GM12878 (cell line): Measurements from ENCODE around the gene SLC39A11. TPM values are rescaled to one million over a fixed set of nuclear protein-coding genes. Genes with fewer than 3 reads are reported as not detected.

Source experiments
- ATAC-seq: fragments of 200-7000 bp; cut with Tn5 transposase; 3 replicates; pipeline ENCODE4 v1.9.1; 2020; ENCODE audit warnings: mild to moderate bottlenecking, moderate library complexity
- BruUV-seq: library from RNA; stranded (reverse); fragments of 400-500 nt; replicated peaks from 2 replicates; lab custom pipeline; 2021; lab: Mats Ljungman, UMichigan
- CTCF ChIA-PET: fragments of 300-600 bp; sonication (Branson Sonifier 250); formaldehyde crosslinking; extraction: SDS; loops from one replicate; lab custom pipeline; 2021; ENCODE audit warnings: inconsistent platforms; lab: Yijun Ruan, JAX
- POLR2A ChIA-PET: fragments of 350-600 bp; formaldehyde crosslinking; extraction: SDS; loops from one replicate; lab custom pipeline; 2021; ENCODE audit warnings: inconsistent platforms; lab: Charles Lee
- RAD21 ChIA-PET: fragments of 300-600 bp; sonication (Branson Sonifier 250); formaldehyde crosslinking; loops from one replicate; lab custom pipeline; 2023; ENCODE audit warnings: antibody characterized with exemption; ENCODE audit not compliant: unreplicated experiment; lab: Charles Lee
- SMC1A ChIA-PET: fragments of 300-600 bp; sonication (Branson Sonifier 250); formaldehyde crosslinking; loops from one replicate; lab custom pipeline; 2023; ENCODE audit not compliant: unreplicated experiment, uncharacterized antibody; lab: Charles Lee
- DNase-seq: peaks from one replicate; pipeline ENCODE4 v3.0.0-alpha.2; 2011; ENCODE audit warnings: low read depth, low spot score
- FAIRE-seq: peaks from 3 replicates; lab custom pipeline; 2011; peaks lifted over from hg19 to GRCh38; lab: Jason Lieb, UNC
- H2AFZ ChIP-seq: 2 replicates; pipeline ENCODE4 v1.6.0; 2011; ENCODE audit warnings: low read depth, low read length, control low read depth; ENCODE audit not compliant: control insufficient read depth
- H3K27ac ChIP-seq: 2 replicates; pipeline ENCODE4 v1.5.1; 2011; ENCODE audit warnings: control low read depth; ENCODE audit not compliant: control insufficient read depth, insufficient read depth
- H3K27me3 ChIP-seq, 2 experiments: replicated peaks in 1 of 2; 2 replicates each; pipeline versions ENCODE4 v1.6.0 to v1.6.1; 2011; ENCODE audit warnings: low read length in 1 of 2; ENCODE audit not compliant: control insufficient read depth in 2 of 2, insufficient read depth in 2 of 2
- H3K36me3 ChIP-seq, 2 experiments: 2 replicates each; pipeline ENCODE4 v1.5.1; 2011; ENCODE audit warnings: low read length in 1 of 2; ENCODE audit not compliant: control insufficient read depth in 2 of 2, insufficient read depth in 2 of 2
- H3K4me1 ChIP-seq: 2 replicates; pipeline ENCODE4 v1.6.1; 2011; ENCODE audit warnings: mild to moderate bottlenecking, low read length, moderate library complexity, mixed read lengths; ENCODE audit not compliant: control insufficient read depth, insufficient read depth
- H3K4me2 ChIP-seq: 2 replicates; pipeline ENCODE4 v1.6.0; 2011; ENCODE audit warnings: control low read depth; ENCODE audit not compliant: control insufficient read depth, insufficient read depth
- H3K4me3 ChIP-seq: fragments of 200-600 bp; sonication (generic); 2 replicates; pipeline ENCODE4 v1.5.1; 2016
- H3K79me2 ChIP-seq: 2 replicates; pipeline ENCODE4 v1.6.0; 2011; ENCODE audit warnings: low read length; ENCODE audit not compliant: control insufficient read depth, insufficient read depth
- H3K9ac ChIP-seq: 2 replicates; pipeline ENCODE4 v1.8.0; 2011; ENCODE audit warnings: low read length, control low read depth, mixed read lengths; ENCODE audit not compliant: control insufficient read depth, insufficient read depth
- H3K9me3 ChIP-seq: replicated peaks from 3 replicates; pipeline ENCODE4 v1.5.1; 2011; ENCODE audit warnings: mild to moderate bottlenecking, low read length; ENCODE audit not compliant: control insufficient read depth, insufficient read depth
- H4K20me1 ChIP-seq: 2 replicates; pipeline ENCODE4 v1.6.0; 2011; ENCODE audit not compliant: control insufficient read depth, insufficient read depth
- EED ChIP-seq: sonication (generic); IDR thresholded peaks from 2 replicates; pipeline ENCODE4 v1.6.1; 2016; ENCODE audit warnings: antibody characterized with exemption, low read depth
- ETV6 ChIP-seq, 2 experiments: fragments of 450-650 bp in 1 of 2; IDR thresholded peaks in 1 of 2; conservative IDR thresholded peaks in 1 of 2; 2 replicates each; pipeline ENCODE4 v1.6.1; 2014; ENCODE audit warnings: antibody characterized with exemption in 1 of 2, borderline replicate concordance in 1 of 2, low read depth in 1 of 2, mild to moderate bottlenecking in 1 of 2, moderate library complexity in 1 of 2
- EZH2 ChIP-seq: IDR thresholded peaks from 2 replicates; pipeline ENCODE4 v1.6.1; 2012; ENCODE audit warnings: low read depth, mild to moderate bottlenecking, control low read depth, inconsistent platforms, low read length, borderline replicate concordance; ENCODE audit not compliant: control insufficient read depth
- LARP7 ChIP-seq: fragments of 450-650 bp; IDR thresholded peaks from 2 replicates; pipeline ENCODE4 v1.6.1; 2017; ENCODE audit warnings: mild to moderate bottlenecking
- MEF2A ChIP-seq: IDR thresholded peaks from 2 replicates; pipeline ENCODE4 v1.6.1; 2011; ENCODE audit warnings: low read depth, mild to moderate bottlenecking, low read length, moderate library complexity; ENCODE audit not compliant: insufficient read depth
- RAD51 ChIP-seq: fragments of 450-650 bp; IDR thresholded peaks from 2 replicates; pipeline ENCODE4 v1.6.1; 2016; ENCODE audit warnings: moderate library complexity, mild to moderate bottlenecking, inconsistent platforms
- SUZ12 ChIP-seq: fragments of 200-600 bp; sonication (generic); IDR thresholded peaks from one replicate; pipeline ENCODE4 v1.6.1; 2018; ENCODE audit warnings: antibody characterized with exemption, mild to moderate bottlenecking; ENCODE audit not compliant: unreplicated experiment
- WGBS: methylation state at CpG from one replicate; pipeline ENCODE4 v1.1.6; 2016; ENCODE audit warnings: low lambda C conversion rate; ENCODE audit not compliant: insufficient replicate concordance, insufficient coverage; ENCODE audit errors: missing lambda C conversion rate; 5-methylcytosine and 5-hydroxymethylcytosine counted together
- in situ Hi-C: fragments of 300-500 bp; cut with MboI; formaldehyde crosslinking; loops from 9 replicates; pipeline ENCODE4 v1.14.3; 2018; ENCODE audit warnings: mixed read lengths
- intact Hi-C: fragments of 100-400 bp; cut with micrococcal nuclease; formaldehyde crosslinking; loops from one replicate; pipeline ENCODE4 v1.14.2; 2022; ENCODE audit not compliant: unreplicated experiment
- polyA plus RNA-seq, 11 experiments: library from polyadenylated mRNA; depleted of rRNA in 4 of 11; unstranded in 6 of 11; stranded (reverse) in 5 of 11; fragments of >200 nt; fragmentation: Nextera tagmentation in 4 of 11; fragmentation: Illumina TruSeq in 1 of 11; extraction: Ambion mirVana in 4 of 11; extraction: Trizol in 1 of 11; gene quantifications; 1 replicate in 1 of 11; 2 replicates in 10 of 11; pipeline versions ENCODE4 v1.2.1 to v1.2.3, GENCODE V29; 2011 to 2016; ENCODE audit warnings: inconsistent platforms in 2 of 11, missing spikeins in 2 of 11, low read depth in 1 of 11
- total RNA-seq, 4 experiments: library from RNA; depleted of rRNA in 3 of 4; stranded (reverse); fragments of >200 nt in 3 of 4; fragmentation: Illumina TruSeq in 1 of 4; extraction: Trizol in 1 of 4; gene quantifications; 2 replicates each; pipeline versions ENCODE4 v1.2.1 to v1.2.3, GENCODE V29; 2013 to 2021
- TF ChIP-seq, protein P1 (sequence below): fragments of 450-650 bp; IDR thresholded peaks from 2 replicates; pipeline ENCODE4 v1.6.1; 2016; ENCODE audit warnings: mild to moderate bottlenecking
- TF ChIP-seq, protein P2 (sequence below): fragments of 150-350 bp; IDR thresholded peaks from 2 replicates; pipeline ENCODE4 v1.6.1; 2016; ENCODE audit warnings: low read depth, low read length
- TF ChIP-seq, protein P3 (sequence below): fragments of 450-650 bp; IDR thresholded peaks from 2 replicates; pipeline ENCODE4 v1.6.1; 2018; ENCODE audit warnings: borderline replicate concordance, mild to moderate bottlenecking; ENCODE audit not compliant: partially characterized antibody
- TF ChIP-seq, protein P4 (sequence below): IDR thresholded peaks from 2 replicates; pipeline ENCODE4 v1.6.1; 2011; ENCODE audit warnings: low read depth, low read length, improper control_type of control experiment, borderline replicate concordance

The SLC39A11 gene
- total and polyA plus RNA-seq, 10 of the 15 experiments (the other 5 are each of a cell fraction or from before 2014, with no cell fraction given), result 8.6 to 23.8 (median 14.0) TPM

DNA sequence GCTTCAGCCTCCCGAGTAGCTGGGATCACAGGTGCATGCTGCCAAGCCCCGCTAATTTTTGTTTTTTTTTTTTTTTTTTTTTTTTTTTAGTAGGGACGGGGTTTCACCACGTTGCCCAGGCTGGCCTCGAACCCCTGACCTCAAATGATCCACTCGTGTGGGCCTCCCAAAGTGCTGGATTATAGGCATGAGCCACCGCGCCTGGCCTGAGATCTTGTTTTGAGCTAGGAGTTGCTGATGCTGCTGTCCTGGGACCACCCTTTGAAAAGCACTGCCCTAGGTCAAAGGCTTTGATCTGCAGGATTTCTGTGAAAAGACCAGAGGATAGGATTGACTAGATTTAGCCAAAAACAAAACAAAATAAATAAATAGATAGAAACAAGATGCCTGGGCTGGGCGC lies 798 bp upstream of the SLC39A11 start:
- no peaks in the 10 kb centered on the region for H4K20me1 ChIP-seq
- WGBS, result 28% methylated on average over 7 of the region's 9 CpGs
- in situ Hi-C loops (no loop called here), intact Hi-C loops (loop anchor here (5.0 kb wide), 2 partner anchors 64 to 366 kb away; no protein-coding TSS in a partner anchor)
- no peaks in the 10 kb centered on the region for H3K9me3 ChIP-seq
- H3K4me2 ChIP-seq, result no peak overlapping the region
- peaks cover 7% of the 10 kb centered on the region; the same call in 1 of the 2 replicates for H3K4me1 ChIP-seq
- RAD21 ChIA-PET, result interaction anchor here (0.6 to 2.0 kb wide), 3 partner anchors 9 to 366 kb away, joined by 3 to 6 read pairs (median 3); no protein-coding TSS in a partner anchor
- DNase-seq (no peak), FAIRE-seq (no peak), ATAC-seq (no peak)
- POLR2A ChIA-PET, result interaction anchor here (0.7 to 1.0 kb wide), 2 partner anchors 29 to 135 kb away, joined by 3 to 5 read pairs; no protein-coding TSS in a partner anchor
- BruUV-seq, result no TSS peak
- SMC1A ChIA-PET, result interaction anchor here (0.6 to 1.0 kb wide), 2 partner anchors 64 to 163 kb away, joined by 3 read pairs; no protein-coding TSS in a partner anchor
- no peaks in the 10 kb centered on the region for H3K27me3 ChIP-seq
- H3K79me2 ChIP-seq, result peaks cover 15% of the 10 kb centered on the region
- H3K9ac ChIP-seq, result no peak overlapping the region
- CTCF ChIA-PET, result no interaction called here
- no peak overlapping the region for H3K27ac ChIP-seq
- H3K36me3 ChIP-seq, result 0 out of 4 replicates have a peak, but pooled peaks cover 0 to 3% of the 10 kb centered on the region in 2 experiments
- no peak overlapping the region for H2AFZ ChIP-seq
- no peak overlapping the region for H3K4me3 ChIP-seq
- TF ChIP-seq, protein P1, sequence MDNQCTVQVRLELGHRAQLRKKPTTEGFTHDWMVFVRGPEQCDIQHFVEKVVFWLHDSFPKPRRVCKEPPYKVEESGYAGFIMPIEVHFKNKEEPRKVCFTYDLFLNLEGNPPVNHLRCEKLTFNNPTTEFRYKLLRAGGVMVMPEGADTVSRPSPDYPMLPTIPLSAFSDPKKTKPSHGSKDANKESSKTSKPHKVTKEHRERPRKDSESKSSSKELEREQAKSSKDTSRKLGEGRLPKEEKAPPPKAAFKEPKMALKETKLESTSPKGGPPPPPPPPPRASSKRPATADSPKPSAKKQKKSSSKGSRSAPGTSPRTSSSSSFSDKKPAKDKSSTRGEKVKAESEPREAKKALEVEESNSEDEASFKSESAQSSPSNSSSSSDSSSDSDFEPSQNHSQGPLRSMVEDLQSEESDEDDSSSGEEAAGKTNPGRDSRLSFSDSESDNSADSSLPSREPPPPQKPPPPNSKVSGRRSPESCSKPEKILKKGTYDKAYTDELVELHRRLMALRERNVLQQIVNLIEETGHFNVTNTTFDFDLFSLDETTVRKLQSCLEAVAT, result no peak
- no peak for TF ChIP-seq SUZ12
- no peak for TF ChIP-seq MEF2A
- no peak for TF ChIP-seq ETV6 (conservative IDR thresholded peaks at IDR 0.05 in 1 of 2, IDR thresholded peaks at IDR 0.05 in 1 of 2; ENCODE audit: borderline replicate concordance in 1 of 2, low read depth in 1 of 2)
- TF ChIP-seq, protein P2, sequence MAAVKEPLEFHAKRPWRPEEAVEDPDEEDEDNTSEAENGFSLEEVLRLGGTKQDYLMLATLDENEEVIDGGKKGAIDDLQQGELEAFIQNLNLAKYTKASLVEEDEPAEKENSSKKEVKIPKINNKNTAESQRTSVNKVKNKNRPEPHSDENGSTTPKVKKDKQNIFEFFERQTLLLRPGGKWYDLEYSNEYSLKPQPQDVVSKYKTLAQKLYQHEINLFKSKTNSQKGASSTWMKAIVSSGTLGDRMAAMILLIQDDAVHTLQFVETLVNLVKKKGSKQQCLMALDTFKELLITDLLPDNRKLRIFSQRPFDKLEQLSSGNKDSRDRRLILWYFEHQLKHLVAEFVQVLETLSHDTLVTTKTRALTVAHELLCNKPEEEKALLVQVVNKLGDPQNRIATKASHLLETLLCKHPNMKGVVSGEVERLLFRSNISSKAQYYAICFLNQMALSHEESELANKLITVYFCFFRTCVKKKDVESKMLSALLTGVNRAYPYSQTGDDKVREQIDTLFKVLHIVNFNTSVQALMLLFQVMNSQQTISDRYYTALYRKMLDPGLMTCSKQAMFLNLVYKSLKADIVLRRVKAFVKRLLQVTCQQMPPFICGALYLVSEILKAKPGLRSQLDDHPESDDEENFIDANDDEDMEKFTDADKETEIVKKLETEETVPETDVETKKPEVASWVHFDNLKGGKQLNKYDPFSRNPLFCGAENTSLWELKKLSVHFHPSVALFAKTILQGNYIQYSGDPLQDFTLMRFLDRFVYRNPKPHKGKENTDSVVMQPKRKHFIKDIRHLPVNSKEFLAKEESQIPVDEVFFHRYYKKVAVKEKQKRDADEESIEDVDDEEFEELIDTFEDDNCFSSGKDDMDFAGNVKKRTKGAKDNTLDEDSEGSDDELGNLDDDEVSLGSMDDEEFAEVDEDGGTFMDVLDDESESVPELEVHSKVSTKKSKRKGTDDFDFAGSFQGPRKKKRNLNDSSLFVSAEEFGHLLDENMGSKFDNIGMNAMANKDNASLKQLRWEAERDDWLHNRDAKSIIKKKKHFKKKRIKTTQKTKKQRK, result no peak
- no peak for TF ChIP-seq EED
- TF ChIP-seq RAD51, result no peak
- TF ChIP-seq, protein P3, sequence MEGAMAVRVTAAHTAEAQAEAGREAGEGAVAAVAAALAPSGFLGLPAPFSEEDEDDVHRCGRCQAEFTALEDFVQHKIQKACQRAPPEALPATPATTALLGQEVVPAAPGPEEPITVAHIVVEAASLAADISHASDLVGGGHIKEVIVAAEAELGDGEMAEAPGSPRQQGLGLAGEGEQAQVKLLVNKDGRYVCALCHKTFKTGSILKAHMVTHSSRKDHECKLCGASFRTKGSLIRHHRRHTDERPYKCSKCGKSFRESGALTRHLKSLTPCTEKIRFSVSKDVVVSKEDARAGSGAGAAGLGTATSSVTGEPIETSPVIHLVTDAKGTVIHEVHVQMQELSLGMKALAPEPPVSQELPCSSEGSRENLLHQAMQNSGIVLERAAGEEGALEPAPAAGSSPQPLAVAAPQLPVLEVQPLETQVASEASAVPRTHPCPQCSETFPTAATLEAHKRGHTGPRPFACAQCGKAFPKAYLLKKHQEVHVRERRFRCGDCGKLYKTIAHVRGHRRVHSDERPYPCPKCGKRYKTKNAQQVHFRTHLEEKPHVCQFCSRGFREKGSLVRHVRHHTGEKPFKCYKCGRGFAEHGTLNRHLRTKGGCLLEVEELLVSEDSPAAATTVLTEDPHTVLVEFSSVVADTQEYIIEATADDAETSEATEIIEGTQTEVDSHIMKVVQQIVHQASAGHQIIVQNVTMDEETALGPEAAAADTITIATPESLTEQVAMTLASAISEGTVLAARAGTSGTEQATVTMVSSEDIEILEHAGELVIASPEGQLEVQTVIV, result no peak
- TF ChIP-seq EZH2, result no peak
- TF ChIP-seq, protein P4, sequence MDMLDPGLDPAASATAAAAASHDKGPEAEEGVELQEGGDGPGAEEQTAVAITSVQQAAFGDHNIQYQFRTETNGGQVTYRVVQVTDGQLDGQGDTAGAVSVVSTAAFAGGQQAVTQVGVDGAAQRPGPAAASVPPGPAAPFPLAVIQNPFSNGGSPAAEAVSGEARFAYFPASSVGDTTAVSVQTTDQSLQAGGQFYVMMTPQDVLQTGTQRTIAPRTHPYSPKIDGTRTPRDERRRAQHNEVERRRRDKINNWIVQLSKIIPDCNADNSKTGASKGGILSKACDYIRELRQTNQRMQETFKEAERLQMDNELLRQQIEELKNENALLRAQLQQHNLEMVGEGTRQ, result no peak
- no peak for TF ChIP-seq LARP7
